GM18526 (cell line): ENCODE results near the gene C11orf91.

ENCODE experiments used
- POLR2A ChIP-seq: IDR thresholded peaks from 3 replicates; pipeline ENCODE4 v1.6.1; 2011; ENCODE audit not compliant: insufficient read length; ENCODE audit errors: extremely low read depth

Gene C11orf91

DNA sequence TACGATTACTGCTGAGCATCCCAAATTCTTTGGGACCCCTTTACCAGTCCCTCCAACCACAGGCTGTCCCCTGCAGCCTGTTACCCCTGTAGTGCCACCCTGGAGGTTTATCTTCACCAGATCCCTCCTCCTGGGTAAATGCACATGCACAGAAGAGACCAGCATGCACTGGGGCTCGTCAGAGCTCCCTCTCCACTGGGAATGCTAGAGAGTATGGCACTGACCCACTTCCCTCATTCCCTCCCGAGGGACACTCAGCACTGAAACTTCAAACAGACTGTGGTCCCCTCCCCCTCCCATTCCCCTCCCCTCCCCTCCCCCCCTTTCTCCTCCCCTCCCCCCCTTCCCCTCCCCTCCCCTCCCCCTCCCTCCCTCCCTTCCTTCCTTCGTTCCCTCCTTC lies 49.1 kb downstream of the C11orf91 start:
- no peak for TF ChIP-seq POLR2A

DNA sequence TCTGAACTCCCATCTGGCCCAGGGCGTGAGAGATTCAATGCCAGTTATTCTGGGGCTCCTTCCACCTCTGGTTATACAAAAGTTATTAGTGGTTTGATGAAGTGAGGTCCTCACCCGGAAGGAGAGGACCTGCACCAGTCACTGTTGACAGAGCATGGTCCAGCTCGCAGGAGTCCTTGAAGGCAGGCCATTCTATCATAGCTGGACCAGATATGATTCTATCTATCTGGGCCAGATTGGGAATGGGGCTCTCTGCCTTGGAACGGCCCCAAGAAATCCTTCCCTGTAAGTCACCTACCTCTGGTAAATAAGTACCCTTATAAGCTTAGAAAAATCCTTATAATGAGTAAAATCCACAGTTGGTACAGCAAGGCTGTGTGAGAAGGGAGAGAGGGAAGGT lies 50.7 kb downstream of the C11orf91 start:
- TF ChIP-seq POLR2A: no peak
